Left lung (tissue), 10 donors: Measurements from ENCODE around the gene ZNF48. TPM values are rescaled to one million over a fixed set of nuclear protein-coding genes. Genes with fewer than 3 reads are reported as not detected.
A peak's percentile ranks its signal among the peaks of the same experiment; 100 is the strongest.
"Not testable (repeated sequence)": the region's sequence is repeated elsewhere in the genome, so short reads cannot be mapped to it uniquely, and the experiment has no call there.

Source experiments
- ATAC-seq: fragments of 200-7000 bp; cut with Tn5 transposase; one replicate; pipeline ENCODE4 v1.9.1; 2020; ENCODE audit warnings: moderate library complexity
- DNase-seq, 4 donors: peaks; one replicate each; pipeline ENCODE4 v3.0.0-alpha.2; 2013 to 2020
- H3K27ac ChIP-seq, 2 donors: fragments of 200-600 bp; sonication (generic) in 1 of 2; one replicate each; pipeline versions ENCODE4 v1.5.0 to v1.8.0; 2020 to 2021
- H3K27me3 ChIP-seq, 2 donors: fragments of 200-600 bp; sonication (generic) in 1 of 2; one replicate each; pipeline versions ENCODE4 v1.5.0 to v1.8.0; 2020 to 2021
- H3K36me3 ChIP-seq, 2 donors: fragments of 200-600 bp; sonication (generic) in 1 of 2; one replicate each; pipeline versions ENCODE4 v1.5.0 to v1.8.0; 2020 to 2021
- H3K4me1 ChIP-seq, 2 donors: fragments of 200-600 bp; one replicate each; pipeline ENCODE4 v1.8.0; 2021
- H3K4me3 ChIP-seq, 2 donors: fragments of 200-600 bp; sonication (generic) in 1 of 2; one replicate each; pipeline versions ENCODE4 v1.5.0 to v1.8.0; 2020 to 2021; ENCODE audit warnings: mild to moderate bottlenecking in 1 of 2
- H3K9me3 ChIP-seq, 2 donors: fragments of 200-600 bp; sonication (generic) in 1 of 2; one replicate each; pipeline versions ENCODE4 v1.5.0 to v1.8.0; 2020 to 2021
- CTCF ChIP-seq, 2 donors: fragments of 200-600 bp; sonication (generic) in 1 of 2; IDR thresholded peaks; one replicate each; pipeline versions ENCODE4 v1.5.0 to v1.8.0; 2021; ENCODE audit warnings: antibody characterized with exemption in 2 of 2
- intact Hi-C, 2 donors: fragments of 100-400 bp; cut with DNase I; formaldehyde crosslinking; loops; one replicate each; pipeline versions ENCODE4 v1.11.2 to v1.14.2; 2022
- polyA plus RNA-seq, 6 donors: library from polyadenylated mRNA; unstranded; fragments of 120-200 nt; gene quantifications; one replicate each; pipeline ENCODE4 v1.2.1, GENCODE V29; 2013; ENCODE audit not compliant: insufficient read length in 6 of 6
- total RNA-seq, 2 donors: library from RNA; stranded (reverse); fragmentation: NEBNext Ultra II Directional; extraction: Animal tissue kit (Norgen Biotek cat#: 25700); gene quantifications; one replicate each; pipeline ENCODE4 v1.2.1, GENCODE V29; 2021
- donor health status: DM: no; HTN: yes; CAD: no.
- donor health status: DM: no; HTN: no; CAD: no.

The ZNF48 gene
- total and polyA plus RNA-seq, 8 donors: 6.8 to 11.7 (median 8.4) TPM

- peak overlapping the region; percentile 74 to 78 for H3K4me3 ChIP-seq
- no peaks in the 10 kb centered on the region for H3K27me3 ChIP-seq
- peaks cover 0 to 17% of the 10 kb centered on the region in 2 donors for H3K36me3 ChIP-seq
- H3K27ac ChIP-seq: peak overlapping the region; percentile 75 to 76
- no peak for TF ChIP-seq CTCF (IDR thresholded peaks at IDR 0.05)
- ATAC-seq (no peak), DNase-seq (no peak)
- intact Hi-C loops: no loop called here
- H3K9me3 ChIP-seq: no peaks in the 10 kb centered on the region
- peaks cover 7 to 48% of the 10 kb centered on the region in 2 donors for H3K4me1 ChIP-seq
These were observed 869 bp downstream of the ZNF48 start for GRCh38 chr16:30395992-30396585.

- H3K9me3 ChIP-seq, H3K27ac ChIP-seq, ATAC-seq, DNase-seq, intact Hi-C loops, H3K27me3 ChIP-seq: not testable (repeated sequence)
- Histone ChIP-seq H3K36me3 (peaks cover 0 to 17% of the 10 kb centered on the region in 2 donors), H3K4me3 (peak overlapping the region in 1 of 2 donors; percentile 78), H3K4me1 (peaks cover 7 to 51% of the 10 kb centered on the region in 2 donors)
These were observed 1.4 kb downstream of the ZNF48 start for GRCh38 chr16:30396627-30397026.

GRCh38 chr16:30397056-30397455 is 1.8 kb downstream of the ZNF48 start:
- H3K36me3 ChIP-seq: peaks cover 0 to 17% of the 10 kb centered on the region in 2 donors
- peaks cover 7 to 51% of the 10 kb centered on the region in 2 donors for H3K4me1 ChIP-seq
- no peak for TF ChIP-seq CTCF (IDR thresholded peaks at IDR 0.05)
- ATAC-seq (no peak), DNase-seq (no peak)
- no peaks in the 10 kb centered on the region for H3K27me3 ChIP-seq
- no peak overlapping the region for H3K27ac ChIP-seq
- no peak overlapping the region for H3K4me3 ChIP-seq
- H3K9me3 ChIP-seq: no peaks in the 10 kb centered on the region
- intact Hi-C loops: no loop called here

GRCh38 chr16:30397776-30398660 is 2.8 kb downstream of the ZNF48 start:
- TF ChIP-seq CTCF (IDR thresholded peaks at IDR 0.05): no peak
- no peak overlapping the region for H3K4me3 ChIP-seq
- ATAC-seq (no peak), DNase-seq (no peak)
- H3K4me1 ChIP-seq: peaks cover 7 to 51% of the 10 kb centered on the region in 2 donors
- H3K27me3 ChIP-seq: no peaks in the 10 kb centered on the region
- no peak overlapping the region for H3K27ac ChIP-seq
- H3K36me3 ChIP-seq: peaks cover 0 to 17% of the 10 kb centered on the region in 2 donors
- intact Hi-C loops: no loop called here
- no peaks in the 10 kb centered on the region for H3K9me3 ChIP-seq

- peaks cover 7 to 51% of the 10 kb centered on the region in 2 donors for H3K4me1 ChIP-seq
- no peak for TF ChIP-seq CTCF (IDR thresholded peaks at IDR 0.05)
- peak overlapping the region in 1 of 2 donors; percentile 78 for H3K27ac ChIP-seq
- DNase-seq: no peak
- peaks cover 0 to 17% of the 10 kb centered on the region in 2 donors for H3K36me3 ChIP-seq
- H3K4me3 ChIP-seq: no peak overlapping the region
- H3K27me3 ChIP-seq: no peaks in the 10 kb centered on the region
- ATAC-seq: no peak
- no peaks in the 10 kb centered on the region for H3K9me3 ChIP-seq
- intact Hi-C loops: no loop called here
These were observed 3.6 kb downstream of the ZNF48 start for GRCh38 chr16:30398661-30399434.
